Esophagus muscularis mucosa (tissue), 3 donors: ENCODE results near the gene PCDH9.

ENCODE experiments used
- CTCF ChIP-seq, 3 experiments: fragments of 200-600 bp in 2 of 3; fragments of 450-650 bp in 1 of 3; sonication (generic) in 2 of 3; IDR thresholded peaks; one replicate each; pipeline ENCODE4 v1.5.1; 2017 to 2019; ENCODE audit warnings: antibody characterized with exemption in 3 of 3, mild to moderate bottlenecking in 2 of 3, moderate library complexity in 1 of 3
- POLR2A ChIP-seq: fragments of 450-650 bp; IDR thresholded peaks from one replicate; pipeline ENCODE4 v1.6.1; 2017; ENCODE audit warnings: antibody characterized with exemption, moderate library complexity, mild to moderate bottlenecking, low read depth
- POLR2AphosphoS5 ChIP-seq, 2 donors: sonication (generic); formaldehyde crosslinking; IDR thresholded peaks; one replicate each; pipeline ENCODE4 v1.6.1; 2017; ENCODE audit warnings: antibody characterized with exemption in 2 of 2

GRCh38 chr13:66933527-66933926 is 296.6 kb downstream of the PCDH9 start:
- TF ChIP-seq POLR2A (no peak), CTCF (IDR thresholded peaks at IDR 0.05) (no peak), POLR2AphosphoS5 (IDR thresholded peaks at IDR 0.05) (peak in 1 of 2 donors; percentile 72)
